Adrenal gland (tissue), 12 donors: ENCODE measurements around the gene PLD1. TPM values are rescaled to one million over a fixed set of nuclear protein-coding genes. Genes with fewer than 3 reads are reported as not detected.

Experiments used
- DNase-seq, 7 donors: peaks; one replicate each; pipeline ENCODE4 v3.0.0-alpha.2; 2019 to 2020
- H3K27ac ChIP-seq, 5 donors: fragments of 200-600 bp; sonication (generic) in 4 of 5; 1 replicate in 3 of 5; 2 replicates in 2 of 5; pipeline versions ENCODE4 v1.5.1 to v1.8.0; 2016 to 2020; ENCODE audit warnings: mild to moderate bottlenecking in 1 of 5
- H3K27me3 ChIP-seq: fragments of 200-600 bp; 2 replicates; pipeline ENCODE4 v1.8.0; 2021
- H3K36me3 ChIP-seq, 2 donors: fragments of 200-600 bp; replicated peaks in 1 of 2; 1 replicate in 1 of 2; 2 replicates in 1 of 2; pipeline versions ENCODE4 v1.5.1 to v1.8.0; 2018 to 2022
- H3K4me1 ChIP-seq, 2 donors: fragments of 200-600 bp; replicated peaks in 1 of 2; 1 replicate in 1 of 2; 2 replicates in 1 of 2; pipeline versions ENCODE4 v1.5.1 to v1.8.0; 2018 to 2021
- H3K4me3 ChIP-seq, 4 donors: fragments of 200-600 bp; sonication (generic) in 3 of 4; one replicate each; pipeline ENCODE4 v1.5.1; 2016 to 2018
- H3K9me3 ChIP-seq, 3 donors: fragments of 200-600 bp; sonication (generic) in 1 of 3; replicated peaks in 1 of 3; 1 replicate in 2 of 3; 2 replicates in 1 of 3; pipeline versions ENCODE4 v1.5.1 to v1.8.0; 2016 to 2021
- POLR2A ChIP-seq, 2 donors: fragments of 450-650 bp; IDR thresholded peaks; one replicate each; pipeline ENCODE4 v1.6.1; 2017; ENCODE audit warnings: antibody characterized with exemption in 2 of 2, mild to moderate bottlenecking in 2 of 2, moderate library complexity in 1 of 2
- WGBS, 4 donors: extraction: QIAGEN DNeasy Blood & Tissue Kit in 2 of 4; methylation state at CpG; one replicate each; pipeline versions ENCODE4 v1.1.5 to v1.1.7; 2013 to 2017; 5-methylcytosine and 5-hydroxymethylcytosine counted together
- intact Hi-C, 2 donors: fragments of 100-400 bp; cut with DNase I; formaldehyde crosslinking; loops; one replicate each; pipeline versions ENCODE4 v1.14.1 to v1.15.0; 2022 to 2023
- polyA plus RNA-seq, 3 donors: library from polyadenylated mRNA; stranded (reverse); fragments of 200-250 nt in 2 of 3; fragments of 350-450 nt in 1 of 3; fragmentation: Illumina TruSeq in 1 of 3; extraction: RNeasy Lipid Tissue Mini Kit (QIAGEN cat#74804) in 1 of 3; gene quantifications; one replicate each; pipeline ENCODE4 v1.2.3, GENCODE V29; 2013 to 2014
- total RNA-seq, 9 donors: library from RNA; depleted of rRNA in 4 of 9; stranded (reverse); fragments of >200 nt in 4 of 9; fragments of 120-200 nt in 1 of 9; fragmentation: NEBNext Ultra II Directional in 1 of 9; extraction: Animal tissue kit (Norgen Biotek cat#: 25700) in 1 of 9; gene quantifications; one replicate each; pipeline versions ENCODE4 v1.1.0 to v1.2.4, GENCODE V29; 2013 to 2023
- TF ChIP-seq, protein P1 (sequence below), 6 experiments: fragments of 450-650 bp in 4 of 6; fragments of 200-600 bp in 2 of 6; sonication (generic) in 1 of 6; IDR thresholded peaks; 1 replicate in 5 of 6; 2 replicates in 1 of 6; pipeline versions ENCODE4 v1.5.1 to v1.8.0; 2016 to 2021; ENCODE audit warnings: antibody characterized with exemption in 6 of 6, mild to moderate bottlenecking in 2 of 6, moderate library complexity in 1 of 6
- donor health status: healthy with polysubstance abuse.
- donor health status: Bipolar disorder and iron deficiency.
- donor health status: DM: yes; HTN: yes; CAD: no.
- donor health status: DM: no; HTN: no; CAD: no.
- donor health status: DM: no; HTN: no; CAD: no.
- donor health status: DM: yes; HTN: yes; CAD: no.

Gene PLD1
- total and polyA plus RNA-seq, 12 donors, result 25.7 to 178 (median 94.5) TPM

- WGBS, 4 donors, result 72 to 82% (median 78%) methylated on average over 5 of the region's 5 CpGs
Measured at GRCh38 chr3:171778493-171778892, 31.8 kb downstream of the PLD1 start.

DNA sequence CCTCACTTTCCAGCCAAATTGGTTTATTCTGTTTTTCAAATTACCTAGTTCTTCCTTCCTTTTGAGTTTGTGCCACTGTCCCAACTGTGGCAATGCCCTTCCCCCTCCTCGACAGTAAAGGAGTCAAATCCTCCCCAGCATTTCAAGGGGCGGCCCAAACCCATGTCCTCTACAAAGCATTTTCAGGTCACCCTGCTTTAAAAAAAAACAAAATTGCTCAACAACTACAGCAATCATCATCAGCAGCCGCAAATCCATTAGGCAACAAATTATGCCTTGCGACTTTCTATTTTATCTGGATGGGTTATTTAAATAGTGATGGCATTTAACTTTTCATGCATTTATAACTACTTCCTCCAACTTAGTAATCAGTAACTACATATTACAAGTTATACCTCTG is 32.7 kb downstream of the PLD1 start:
- H3K36me3 ChIP-seq, result no peaks in the 10 kb centered on the region
- TF ChIP-seq, protein P1, sequence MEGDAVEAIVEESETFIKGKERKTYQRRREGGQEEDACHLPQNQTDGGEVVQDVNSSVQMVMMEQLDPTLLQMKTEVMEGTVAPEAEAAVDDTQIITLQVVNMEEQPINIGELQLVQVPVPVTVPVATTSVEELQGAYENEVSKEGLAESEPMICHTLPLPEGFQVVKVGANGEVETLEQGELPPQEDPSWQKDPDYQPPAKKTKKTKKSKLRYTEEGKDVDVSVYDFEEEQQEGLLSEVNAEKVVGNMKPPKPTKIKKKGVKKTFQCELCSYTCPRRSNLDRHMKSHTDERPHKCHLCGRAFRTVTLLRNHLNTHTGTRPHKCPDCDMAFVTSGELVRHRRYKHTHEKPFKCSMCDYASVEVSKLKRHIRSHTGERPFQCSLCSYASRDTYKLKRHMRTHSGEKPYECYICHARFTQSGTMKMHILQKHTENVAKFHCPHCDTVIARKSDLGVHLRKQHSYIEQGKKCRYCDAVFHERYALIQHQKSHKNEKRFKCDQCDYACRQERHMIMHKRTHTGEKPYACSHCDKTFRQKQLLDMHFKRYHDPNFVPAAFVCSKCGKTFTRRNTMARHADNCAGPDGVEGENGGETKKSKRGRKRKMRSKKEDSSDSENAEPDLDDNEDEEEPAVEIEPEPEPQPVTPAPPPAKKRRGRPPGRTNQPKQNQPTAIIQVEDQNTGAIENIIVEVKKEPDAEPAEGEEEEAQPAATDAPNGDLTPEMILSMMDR (IDR thresholded peaks at IDR 0.05), result no peak
- TF ChIP-seq POLR2A (IDR thresholded peaks at IDR 0.05), result no peak
- H3K27me3 ChIP-seq, result no peaks in the 10 kb centered on the region
- H3K27ac ChIP-seq, result no peak overlapping the region
- intact Hi-C loops, result no loop called here
- H3K9me3 ChIP-seq, result no peaks in the 10 kb centered on the region
- H3K4me1 ChIP-seq, result peaks cover 0 to 23% of the 10 kb centered on the region in 2 donors
- DNase-seq, result no peak
- WGBS, 4 donors, result 78 to 84% (median 84%) methylated on average over 4 of the region's 4 CpGs
- H3K4me3 ChIP-seq, result no peak overlapping the region

More at GRCh38 chr3:171778493-171778892, 31.8 kb downstream of the PLD1 start:
- H3K4me1 ChIP-seq, result peaks cover 0 to 19% of the 10 kb centered on the region in 2 donors
- no peaks in the 10 kb centered on the region for H3K27me3 ChIP-seq
- no peaks in the 10 kb centered on the region for H3K9me3 ChIP-seq
- DNase-seq, result no peak
- no peak for TF ChIP-seq POLR2A (IDR thresholded peaks at IDR 0.05)
- TF ChIP-seq, protein P1 (IDR thresholded peaks at IDR 0.05), result no peak
- H3K27ac ChIP-seq, result no peak overlapping the region
- no peaks in the 10 kb centered on the region for H3K36me3 ChIP-seq
- intact Hi-C loops, result no loop called here
- no peak overlapping the region for H3K4me3 ChIP-seq

GRCh38 chr3:171776839-171777583 is 33.3 kb downstream of the PLD1 start:
- Histone ChIP-seq H3K9me3 (no peaks in the 10 kb centered on the region), H3K27me3 (no peaks in the 10 kb centered on the region), H3K27ac (no peak overlapping the region), H3K4me1 (peaks cover 4 to 27% of the 10 kb centered on the region in 2 donors), H3K36me3 (no peaks in the 10 kb centered on the region), H3K4me3 (no peak overlapping the region)
- 67 to 76% (median 68%) methylated on average over 7 of the region's 7 CpGs for WGBS, 4 donors
- intact Hi-C loops, result no loop called here
- no peak for TF ChIP-seq POLR2A (IDR thresholded peaks at IDR 0.05)
- TF ChIP-seq, protein P1 (IDR thresholded peaks at IDR 0.05), result no peak
- no peak for DNase-seq

DNA sequence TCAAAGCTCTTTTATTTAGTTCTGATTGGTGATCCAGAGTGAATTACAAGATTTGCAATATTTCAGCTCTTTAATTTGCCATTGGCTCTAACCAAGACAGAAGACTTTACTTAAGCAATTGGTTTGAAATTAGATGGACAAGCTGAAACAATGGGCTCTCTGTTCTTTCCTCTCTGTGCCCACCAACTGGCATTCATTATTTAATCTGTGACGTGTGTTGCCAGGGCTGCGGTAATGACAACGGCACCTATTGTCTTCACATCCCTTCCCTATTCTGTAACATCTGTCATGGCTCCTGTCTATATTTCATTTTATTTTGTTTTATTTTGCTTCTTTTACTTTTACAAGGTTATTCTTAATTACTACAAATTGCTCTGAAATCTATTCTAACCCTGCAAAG is 33.9 kb downstream of the PLD1 start:
- no peak for DNase-seq
- H3K27me3 ChIP-seq, result no peaks in the 10 kb centered on the region
- TF ChIP-seq, protein P1 (IDR thresholded peaks at IDR 0.05), result no peak
- TF ChIP-seq POLR2A (IDR thresholded peaks at IDR 0.05), result no peak
- intact Hi-C loops, result no loop called here
- peaks cover 9 to 27% of the 10 kb centered on the region in 2 donors for H3K4me1 ChIP-seq
- H3K4me3 ChIP-seq, result no peak overlapping the region
- no peak overlapping the region for H3K27ac ChIP-seq
- H3K9me3 ChIP-seq, result no peaks in the 10 kb centered on the region
- 89 to 94% (median 93%) methylated on average over 3 of the region's 3 CpGs for WGBS, 4 donors
- H3K36me3 ChIP-seq, result no peaks in the 10 kb centered on the region
